Loucy (cell line): Measurements from ENCODE around the gene SLC29A3.

ENCODE experiments used
- H2AFZ ChIP-seq: fragments of 200-600 bp; sonication (generic); 2 replicates; pipeline ENCODE4 v1.6.0; 2016; ENCODE audit warnings: antibody characterized with exemption, mild to moderate bottlenecking, low read length, moderate library complexity
- H3F3A ChIP-seq: fragments of 200-600 bp; 2 replicates; pipeline ENCODE4 v1.6.0; 2016; ENCODE audit warnings: antibody characterized with exemption, low read depth, mild to moderate bottlenecking
- H3K27me3 ChIP-seq: fragments of 200-600 bp; sonication (generic); 2 replicates; pipeline ENCODE4 v1.6.1; 2014; ENCODE audit warnings: low read length, mild to moderate bottlenecking; ENCODE audit not compliant: insufficient read depth, poor library complexity, severe bottlenecking
- H3K36me3 ChIP-seq: fragments of 200-600 bp; sonication (generic); 2 replicates; pipeline ENCODE4 v1.6.1; 2016; ENCODE audit warnings: low read length; ENCODE audit not compliant: insufficient read depth
- H3K4me1 ChIP-seq: fragments of 200-600 bp; sonication (generic); 2 replicates; pipeline ENCODE4 v1.5.1; 2014; ENCODE audit warnings: low read length, mild to moderate bottlenecking; ENCODE audit not compliant: insufficient read depth, poor library complexity, severe bottlenecking
- H3K4me2 ChIP-seq: fragments of 200-600 bp; sonication (generic); 2 replicates; pipeline ENCODE4 v1.6.0; 2014; ENCODE audit warnings: antibody characterized with exemption, low read length, low read depth, mild to moderate bottlenecking; ENCODE audit not compliant: poor library complexity, severe bottlenecking
- H3K4me3 ChIP-seq: fragments of 200-600 bp; sonication (generic); 2 replicates; pipeline ENCODE4 v1.5.1; 2014; ENCODE audit warnings: low read length, mild to moderate bottlenecking, mixed read lengths; ENCODE audit not compliant: poor library complexity, severe bottlenecking
- H3K79me2 ChIP-seq: fragments of 200-600 bp; sonication (generic); 2 replicates; pipeline ENCODE4 v1.6.1; 2014; ENCODE audit warnings: low read length; ENCODE audit not compliant: insufficient read depth
- H3K9ac ChIP-seq: fragments of 200-600 bp; sonication (generic); 2 replicates; pipeline ENCODE4 v1.6.0; 2014; ENCODE audit warnings: mild to moderate bottlenecking, low read depth, low read length, moderate library complexity; ENCODE audit not compliant: poor library complexity, severe bottlenecking
- H3K9me2 ChIP-seq: fragments of 200-600 bp; sonication (generic); replicated peaks from 2 replicates; pipeline ENCODE4 v1.6.1; 2016; ENCODE audit warnings: low read depth, low read length, mixed read lengths
- H3K9me3 ChIP-seq: fragments of 200-600 bp; sonication (generic); 2 replicates; pipeline ENCODE4 v1.6.1; 2014; ENCODE audit warnings: mild to moderate bottlenecking, antibody characterized with exemption, low read length, low read depth; ENCODE audit not compliant: insufficient read depth
- H4K20me1 ChIP-seq: fragments of 200-600 bp; sonication (generic); 2 replicates; pipeline ENCODE4 v1.6.0; 2014; ENCODE audit warnings: antibody characterized with exemption, low read length, mild to moderate bottlenecking; ENCODE audit not compliant: insufficient read depth, poor library complexity, severe bottlenecking
- EZH2phosphoT487 ChIP-seq: fragments of 200-600 bp; IDR thresholded peaks from 2 replicates; pipeline ENCODE4 v1.6.1; 2018; ENCODE audit warnings: antibody characterized with exemption, mild to moderate bottlenecking, moderate library complexity, borderline replicate concordance
- TF ChIP-seq, protein P1 (sequence below): fragments of 200-600 bp; sonication (generic); conservative IDR thresholded peaks from 2 replicates; pipeline ENCODE4 v1.5.1; 2014; ENCODE audit warnings: mild to moderate bottlenecking, antibody characterized with exemption, low read length

The SLC29A3 gene

DNA sequence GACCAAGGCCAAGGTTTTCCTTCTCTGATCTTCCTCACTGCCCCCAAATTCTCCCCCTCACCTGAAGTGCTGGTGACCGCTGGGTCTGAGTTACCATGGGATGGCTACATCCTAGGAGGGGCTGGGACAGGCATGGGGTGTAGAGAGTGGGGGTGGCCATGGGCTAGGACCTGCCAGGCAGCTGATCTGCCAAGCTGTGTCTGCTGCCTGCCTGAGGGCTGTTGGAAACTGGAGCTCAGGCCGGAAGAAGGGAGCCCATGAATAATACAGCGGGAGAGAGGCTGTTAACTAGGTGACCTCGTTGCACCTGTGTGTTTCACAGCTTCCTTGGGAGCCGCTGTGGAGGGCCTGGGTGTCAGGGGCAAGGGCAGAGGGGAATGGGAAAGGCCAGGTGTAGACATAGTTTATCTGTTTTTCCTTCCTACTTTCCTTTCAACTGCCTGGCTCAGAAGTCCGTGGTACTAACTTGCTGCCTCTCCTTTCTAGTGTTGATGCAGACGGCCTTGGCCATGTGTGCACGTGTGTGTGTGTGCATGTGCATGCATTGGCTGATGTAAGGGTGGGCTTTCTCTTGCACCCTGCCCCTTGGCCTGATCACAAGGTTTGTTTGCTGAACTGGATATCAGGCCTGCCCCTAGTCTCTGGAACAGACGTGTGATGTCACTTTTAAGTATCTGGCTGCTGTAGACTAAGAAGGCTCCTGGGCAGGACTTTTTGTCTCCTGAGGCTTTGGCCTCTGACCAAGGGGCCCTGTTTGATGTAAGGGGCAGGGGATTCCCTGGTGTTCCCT lies 89.6 kb downstream of the SLC29A3 start:
- Histone ChIP-seq H3K4me1 (no peaks in the 10 kb centered on the region), H3K9ac (no peak overlapping the region), H3K9me2 (no peaks in the 10 kb centered on the region), H3K27me3 (no peaks in the 10 kb centered on the region), H2AFZ (no peak overlapping the region), H3K36me3 (no peaks in the 10 kb centered on the region), H3K9me3 (peaks cover 12% of the 10 kb centered on the region), H4K20me1 (no peaks in the 10 kb centered on the region), H3K4me3 (no peak overlapping the region), H3K79me2 (no peaks in the 10 kb centered on the region), H3F3A (no peaks in the 10 kb centered on the region), H3K4me2 (no peak overlapping the region)
- TF ChIP-seq, protein P1, sequence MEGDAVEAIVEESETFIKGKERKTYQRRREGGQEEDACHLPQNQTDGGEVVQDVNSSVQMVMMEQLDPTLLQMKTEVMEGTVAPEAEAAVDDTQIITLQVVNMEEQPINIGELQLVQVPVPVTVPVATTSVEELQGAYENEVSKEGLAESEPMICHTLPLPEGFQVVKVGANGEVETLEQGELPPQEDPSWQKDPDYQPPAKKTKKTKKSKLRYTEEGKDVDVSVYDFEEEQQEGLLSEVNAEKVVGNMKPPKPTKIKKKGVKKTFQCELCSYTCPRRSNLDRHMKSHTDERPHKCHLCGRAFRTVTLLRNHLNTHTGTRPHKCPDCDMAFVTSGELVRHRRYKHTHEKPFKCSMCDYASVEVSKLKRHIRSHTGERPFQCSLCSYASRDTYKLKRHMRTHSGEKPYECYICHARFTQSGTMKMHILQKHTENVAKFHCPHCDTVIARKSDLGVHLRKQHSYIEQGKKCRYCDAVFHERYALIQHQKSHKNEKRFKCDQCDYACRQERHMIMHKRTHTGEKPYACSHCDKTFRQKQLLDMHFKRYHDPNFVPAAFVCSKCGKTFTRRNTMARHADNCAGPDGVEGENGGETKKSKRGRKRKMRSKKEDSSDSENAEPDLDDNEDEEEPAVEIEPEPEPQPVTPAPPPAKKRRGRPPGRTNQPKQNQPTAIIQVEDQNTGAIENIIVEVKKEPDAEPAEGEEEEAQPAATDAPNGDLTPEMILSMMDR: no peak
- no peak for TF ChIP-seq EZH2phosphoT487

DNA sequence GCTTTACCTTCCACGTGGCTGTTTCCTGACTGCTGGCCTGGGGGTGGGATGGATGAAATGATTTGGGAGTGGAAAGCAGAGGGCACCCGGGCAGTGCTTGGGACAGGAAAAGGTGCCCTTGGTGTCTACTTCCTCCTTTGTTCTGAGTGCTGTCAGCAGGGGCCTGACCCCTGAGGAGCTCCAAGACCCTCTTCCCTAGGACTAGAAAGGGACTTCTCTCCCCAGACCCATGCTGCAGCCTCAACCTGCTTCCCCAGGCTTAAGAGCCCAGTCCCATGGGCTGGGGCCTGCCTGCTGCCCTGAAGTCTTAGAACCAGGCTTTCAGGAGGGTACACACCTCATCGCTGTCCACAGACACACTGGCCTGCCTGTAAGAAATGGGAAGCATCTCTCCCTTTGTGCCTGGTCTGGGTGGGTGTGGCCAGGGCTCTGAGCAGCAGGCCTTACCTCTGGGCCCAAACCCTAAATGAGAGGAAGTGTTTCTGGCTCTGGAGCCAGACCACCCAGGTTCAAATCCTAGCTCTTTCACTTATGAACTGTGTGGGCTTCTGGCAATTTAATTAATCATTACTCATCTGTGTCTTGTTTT lies 90.6 kb downstream of the SLC29A3 start:
- Histone ChIP-seq H4K20me1 (no peaks in the 10 kb centered on the region), H3K9ac (no peak overlapping the region)
- TF ChIP-seq, protein P1: no peak

More for the DNA sequence above, 90.6 kb downstream of the SLC29A3 start:
- H3K4me3 ChIP-seq: no peak overlapping the region
- H3K36me3 ChIP-seq: no peaks in the 10 kb centered on the region
- H3K79me2 ChIP-seq: no peaks in the 10 kb centered on the region
- H3K9me2 ChIP-seq: no peaks in the 10 kb centered on the region
- H3K27me3 ChIP-seq: no peaks in the 10 kb centered on the region
- H3K9me3 ChIP-seq: peaks cover 12% of the 10 kb centered on the region
- H3K4me2 ChIP-seq: no peak overlapping the region
- H3K4me1 ChIP-seq: no peaks in the 10 kb centered on the region
- H3F3A ChIP-seq: no peaks in the 10 kb centered on the region
- no peak overlapping the region for H2AFZ ChIP-seq
